ENCODE results near the gene CHST6. TPM values are rescaled to one million over a fixed set of nuclear protein-coding genes. Genes with fewer than 3 reads are reported as not detected.
"Not testable (repeated sequence)": the region's sequence is repeated elsewhere in the genome, so short reads cannot be mapped to it uniquely, and the experiment has no call there.

CHST6 gene
- total and polyA plus RNA-seq, 10 of the 15 experiments (the other 5 are each of a cell fraction or from before 2014, with no cell fraction given), result 0.14 to 2.5 (median 0.51) TPM

GRCh38 chr16:75502916-75503605 lies 7.8 kb upstream of the CHST6 start:
- WGBS (ENCODE audit: insufficient coverage, insufficient replicate concordance, low lambda C conversion rate, missing lambda C conversion rate), result 52% methylated on average over 4 of the region's 4 CpGs
- Histone ChIP-seq H3K79me2 (ENCODE audit: control insufficient read depth, insufficient read depth, low read length) (no peaks in the 10 kb centered on the region), H3K4me1 (ENCODE audit: control insufficient read depth, insufficient read depth, low read length) (no peaks in the 10 kb centered on the region), H3K4me3 (no peak overlapping the region), H3K9me3 (replicated peaks; ENCODE audit: control insufficient read depth, insufficient read depth, low read length) (no peaks in the 10 kb centered on the region), H4K20me1 (ENCODE audit: control insufficient read depth, insufficient read depth) (no peaks in the 10 kb centered on the region), H3K27ac (ENCODE audit: control insufficient read depth, insufficient read depth) (no peak overlapping the region), H2AFZ (ENCODE audit: control insufficient read depth, low read depth, low read length) (no peak overlapping the region), H3K9ac (ENCODE audit: control insufficient read depth, insufficient read depth, low read length) (no peak overlapping the region), H3K27me3 (replicated peaks in 1 of 2; ENCODE audit: control insufficient read depth in 2 of 2, insufficient read depth in 2 of 2, low read length in 1 of 2) (peaks cover 0 to 3% of the 10 kb centered on the region in 2 experiments; a peak in 2 of 4 replicates), H3K36me3 (ENCODE audit: control insufficient read depth in 2 of 2, insufficient read depth in 2 of 2, low read length in 1 of 2) (no peaks in the 10 kb centered on the region), H3K4me2 (ENCODE audit: control insufficient read depth, insufficient read depth) (no peak overlapping the region)
- ATAC-seq (no peak), FAIRE-seq (no peak), DNase-seq (ENCODE audit: low read depth, low spot score) (no peak)
- TF ChIP-seq BACH1 (IDR thresholded peaks at IDR 0.05; ENCODE audit: borderline replicate concordance) (no peak), RBBP5 (conservative IDR thresholded peaks at IDR 0.05) (no peak), ZNF592 (IDR thresholded peaks at IDR 0.05) (no peak), PAX8 (IDR thresholded peaks at IDR 0.05) (no peak), ZBTB33 (IDR thresholded peaks at IDR 0.05) (no peak), BMI1 (IDR thresholded peaks at IDR 0.05; ENCODE audit: borderline replicate concordance) (no peak), BHLHE40 (IDR thresholded peaks at IDR 0.05; ENCODE audit: borderline replicate concordance in 1 of 2, low read depth in 2 of 2, low read length in 1 of 2) (no peak), POLR2AphosphoS2 (IDR thresholded peaks at IDR 0.05; ENCODE audit: low read depth, low read length) (no peak), NFXL1 (IDR thresholded peaks at IDR 0.05; ENCODE audit: borderline replicate concordance) (no peak)
- RAD21 ChIA-PET (ENCODE audit: unreplicated experiment), result interaction anchor here (0.6 kb wide), 1 partner anchor 44 kb away, joined by 3 read pairs; no protein-coding TSS in a partner anchor
- no TSS peak for BruUV-seq (replicated peaks)
- in situ Hi-C loops (cut with MboI) (no loop called here), intact Hi-C loops (cut with micrococcal nuclease; ENCODE audit: unreplicated experiment) (no loop called here)
- SMC1A ChIA-PET (ENCODE audit: uncharacterized antibody, unreplicated experiment), result no interaction called here
- POLR2A ChIA-PET, result interaction anchor here (1.1 kb wide), 1 partner anchor 32 kb away, joined by 3 read pairs; no protein-coding TSS in a partner anchor
- CTCF ChIA-PET, result no interaction called here

- SMC1A ChIA-PET (ENCODE audit: uncharacterized antibody, unreplicated experiment), result not testable (repeated sequence)
Measured at GRCh38 chr16:75501820-75502219, 6.6 kb upstream of the CHST6 start.

More at GRCh38 chr16:75501820-75502219, 6.6 kb upstream of the CHST6 start:
- WGBS (ENCODE audit: insufficient coverage, insufficient replicate concordance, low lambda C conversion rate, missing lambda C conversion rate), result 50% methylated on average over 6 of the region's 6 CpGs
- H2AFZ ChIP-seq (ENCODE audit: control insufficient read depth, low read depth, low read length); CTCF ChIA-PET; FAIRE-seq; H3K4me3 ChIP-seq; intact Hi-C loops (cut with micrococcal nuclease; ENCODE audit: unreplicated experiment); H3K79me2 ChIP-seq (ENCODE audit: control insufficient read depth, insufficient read depth, low read length); H3K4me2 ChIP-seq (ENCODE audit: control insufficient read depth, insufficient read depth); H3K9me3 ChIP-seq (replicated peaks; ENCODE audit: control insufficient read depth, insufficient read depth, low read length); H4K20me1 ChIP-seq (ENCODE audit: control insufficient read depth, insufficient read depth); BruUV-seq (replicated peaks); H3K27ac ChIP-seq (ENCODE audit: control insufficient read depth, insufficient read depth); POLR2A ChIA-PET; H3K27me3 ChIP-seq (replicated peaks in 1 of 2; ENCODE audit: control insufficient read depth in 2 of 2, insufficient read depth in 2 of 2, low read length in 1 of 2); H3K9ac ChIP-seq (ENCODE audit: control insufficient read depth, insufficient read depth, low read length); in situ Hi-C loops (cut with MboI); RAD21 ChIA-PET (ENCODE audit: unreplicated experiment); DNase-seq (ENCODE audit: low read depth, low spot score); H3K4me1 ChIP-seq (ENCODE audit: control insufficient read depth, insufficient read depth, low read length); ATAC-seq; H3K36me3 ChIP-seq (ENCODE audit: control insufficient read depth in 2 of 2, insufficient read depth in 2 of 2, low read length in 1 of 2): not testable (repeated sequence)

Measured in GM12878 (cell line).